Prostate gland (tissue), 2 donors: ENCODE measurements around the gene DTWD2.

Source experiments
- CTCF ChIP-seq, 4 experiments: fragments of 200-600 bp in 2 of 4; fragments of 450-650 bp in 2 of 4; sonication (generic) in 2 of 4; IDR thresholded peaks; 1 replicate in 3 of 4; 2 replicates in 1 of 4; pipeline ENCODE4 v1.5.1; 2016 to 2019; ENCODE audit warnings: antibody characterized with exemption in 4 of 4, mild to moderate bottlenecking in 2 of 4, moderate library complexity in 2 of 4
- POLR2A ChIP-seq: fragments of 450-650 bp; IDR thresholded peaks from one replicate; pipeline ENCODE4 v1.6.1; 2016; ENCODE audit warnings: antibody characterized with exemption, mild to moderate bottlenecking

- TF ChIP-seq CTCF (IDR thresholded peaks at IDR 0.05) (no peak), POLR2A (no peak)
Observed at GRCh38 chr5:118875131-118875530, 113.2 kb downstream of the DTWD2 start.
